ENCODE results near the gene DUSP3. TPM values are rescaled to one million over a fixed set of nuclear protein-coding genes. Genes with fewer than 3 reads are reported as not detected.

Gene DUSP3
- total and polyA plus RNA-seq, 7 donors: 32.3 to 140 (median 70.4) TPM

- Histone ChIP-seq H3K9me3 (no peaks in the 10 kb centered on the region), H3K4me3 (no peak overlapping the region), H3K4me1 (no peaks in the 10 kb centered on the region), H3K27ac (no peak overlapping the region), H3K27me3 (peaks cover 0 to 20% (median 0%) of the 10 kb centered on the region in 3 donors), H3K36me3 (no peaks in the 10 kb centered on the region)
- WGBS, 2 donors: 89 to 92% methylated on average over 5 of the region's 5 CpGs
- intact Hi-C loops (cut with DNase I): no loop called here
- TF ChIP-seq EP300 (IDR thresholded peaks at IDR 0.05): no peak
- TF ChIP-seq POLR2AphosphoS5 (IDR thresholded peaks at IDR 0.05): no peak
- TF ChIP-seq CTCF (IDR thresholded peaks at IDR 0.05): no peak
- no peak for TF ChIP-seq POLR2A (IDR thresholded peaks at IDR 0.05)
- DNase-seq: no peak
Measured at GRCh38 chr17:43741636-43742035, 37.1 kb downstream of the DUSP3 start.

GRCh38 chr17:43740541-43740940 is 38.2 kb downstream of the DUSP3 start:
- Histone ChIP-seq H3K27me3 (peaks cover 0 to 13% (median 0%) of the 10 kb centered on the region in 3 donors), H3K36me3 (no peaks in the 10 kb centered on the region), H3K9me3 (no peaks in the 10 kb centered on the region), H3K4me1 (no peaks in the 10 kb centered on the region), H3K27ac (no peak overlapping the region), H3K4me3 (no peak overlapping the region)
- WGBS, 2 donors: 86 to 90% methylated on average over 4 of the region's 4 CpGs
- DNase-seq: no peak
- intact Hi-C loops (cut with DNase I): no loop called here
- TF ChIP-seq EP300 (IDR thresholded peaks at IDR 0.05) (no peak), POLR2AphosphoS5 (IDR thresholded peaks at IDR 0.05) (no peak), POLR2A (IDR thresholded peaks at IDR 0.05) (no peak), CTCF (IDR thresholded peaks at IDR 0.05) (no peak)

- H3K27me3 ChIP-seq: peaks cover 0 to 2% (median 0%) of the 10 kb centered on the region in 3 donors
- TF ChIP-seq CTCF (IDR thresholded peaks at IDR 0.05) (no peak), POLR2A (IDR thresholded peaks at IDR 0.05) (no peak), EP300 (IDR thresholded peaks at IDR 0.05) (no peak), POLR2AphosphoS5 (IDR thresholded peaks at IDR 0.05) (no peak)
- WGBS, 2 donors: 86 to 93% methylated on average over 2 of the region's 2 CpGs
- no peak overlapping the region for H3K4me3 ChIP-seq
- H3K4me1 ChIP-seq: no peaks in the 10 kb centered on the region
- no peak overlapping the region for H3K27ac ChIP-seq
- no peaks in the 10 kb centered on the region for H3K36me3 ChIP-seq
- intact Hi-C loops (cut with DNase I): no loop called here
- H3K9me3 ChIP-seq: no peaks in the 10 kb centered on the region
- no peak for DNase-seq
Measured at GRCh38 chr17:43737722-43738121, 41.1 kb downstream of the DUSP3 start.

- intact Hi-C loops (cut with DNase I): no loop called here
- H3K4me1 ChIP-seq: no peaks in the 10 kb centered on the region
- H3K27me3 ChIP-seq: no peaks in the 10 kb centered on the region
- no peak overlapping the region for H3K27ac ChIP-seq
- TF ChIP-seq EP300 (IDR thresholded peaks at IDR 0.05) (no peak), POLR2AphosphoS5 (IDR thresholded peaks at IDR 0.05) (no peak), CTCF (IDR thresholded peaks at IDR 0.05) (no peak), POLR2A (IDR thresholded peaks at IDR 0.05) (no peak)
- DNase-seq: no peak
- H3K36me3 ChIP-seq: no peaks in the 10 kb centered on the region
- no peak overlapping the region for H3K4me3 ChIP-seq
- H3K9me3 ChIP-seq: no peaks in the 10 kb centered on the region
- 88 to 89% methylated on average over 2 of the region's 2 CpGs for WGBS, 2 donors
Measured at GRCh38 chr17:43736389-43736788, 42.4 kb downstream of the DUSP3 start.

- intact Hi-C loops (cut with DNase I): no loop called here
- no peaks in the 10 kb centered on the region for H3K36me3 ChIP-seq
- no peak for DNase-seq
- no peak overlapping the region for H3K4me3 ChIP-seq
- WGBS, 2 donors: 78 to 88% methylated on average over 5 of the region's 5 CpGs
- no peaks in the 10 kb centered on the region for H3K27me3 ChIP-seq
- no peak overlapping the region for H3K27ac ChIP-seq
- H3K4me1 ChIP-seq: no peaks in the 10 kb centered on the region
- TF ChIP-seq CTCF (IDR thresholded peaks at IDR 0.05) (no peak), POLR2AphosphoS5 (IDR thresholded peaks at IDR 0.05) (no peak), EP300 (IDR thresholded peaks at IDR 0.05) (no peak), POLR2A (IDR thresholded peaks at IDR 0.05) (no peak)
- H3K9me3 ChIP-seq: no peaks in the 10 kb centered on the region
Measured at GRCh38 chr17:43734376-43734775, 44.4 kb downstream of the DUSP3 start.

All from sigmoid colon (tissue), 7 donors.